ENCODE results near the gene SORBS2.

Gene SORBS2

DNA sequence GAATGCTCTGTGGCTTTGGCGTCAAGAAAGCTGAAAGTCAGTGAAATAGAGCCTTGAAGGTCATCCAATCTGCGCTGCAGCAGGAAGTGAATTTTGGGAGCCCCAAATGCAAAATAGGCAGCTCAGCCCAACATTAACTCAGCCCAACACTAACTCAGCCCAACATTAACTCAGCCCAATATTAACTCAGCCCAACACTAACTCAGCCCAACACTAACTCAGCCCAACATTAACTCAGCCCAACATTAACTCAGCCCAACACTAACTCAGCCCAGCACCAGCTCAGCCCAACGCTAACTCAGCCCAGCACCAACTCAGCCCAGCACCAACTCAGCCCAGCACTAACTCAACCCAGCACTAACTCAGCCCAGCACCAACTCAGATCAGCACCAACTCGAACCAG is 71.5 kb downstream of the SORBS2 start:
- H3K4me3 ChIP-seq (ENCODE audit: low read depth, low read length) = no peak overlapping the region
- TF ChIP-seq, protein P1, sequence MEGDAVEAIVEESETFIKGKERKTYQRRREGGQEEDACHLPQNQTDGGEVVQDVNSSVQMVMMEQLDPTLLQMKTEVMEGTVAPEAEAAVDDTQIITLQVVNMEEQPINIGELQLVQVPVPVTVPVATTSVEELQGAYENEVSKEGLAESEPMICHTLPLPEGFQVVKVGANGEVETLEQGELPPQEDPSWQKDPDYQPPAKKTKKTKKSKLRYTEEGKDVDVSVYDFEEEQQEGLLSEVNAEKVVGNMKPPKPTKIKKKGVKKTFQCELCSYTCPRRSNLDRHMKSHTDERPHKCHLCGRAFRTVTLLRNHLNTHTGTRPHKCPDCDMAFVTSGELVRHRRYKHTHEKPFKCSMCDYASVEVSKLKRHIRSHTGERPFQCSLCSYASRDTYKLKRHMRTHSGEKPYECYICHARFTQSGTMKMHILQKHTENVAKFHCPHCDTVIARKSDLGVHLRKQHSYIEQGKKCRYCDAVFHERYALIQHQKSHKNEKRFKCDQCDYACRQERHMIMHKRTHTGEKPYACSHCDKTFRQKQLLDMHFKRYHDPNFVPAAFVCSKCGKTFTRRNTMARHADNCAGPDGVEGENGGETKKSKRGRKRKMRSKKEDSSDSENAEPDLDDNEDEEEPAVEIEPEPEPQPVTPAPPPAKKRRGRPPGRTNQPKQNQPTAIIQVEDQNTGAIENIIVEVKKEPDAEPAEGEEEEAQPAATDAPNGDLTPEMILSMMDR (IDR thresholded peaks at IDR 0.05; ENCODE audit: low read depth, low read length, missing control alignments) = no peak
- peak; percentile 53 for DNase-seq (ENCODE audit: low read depth)

DNA sequence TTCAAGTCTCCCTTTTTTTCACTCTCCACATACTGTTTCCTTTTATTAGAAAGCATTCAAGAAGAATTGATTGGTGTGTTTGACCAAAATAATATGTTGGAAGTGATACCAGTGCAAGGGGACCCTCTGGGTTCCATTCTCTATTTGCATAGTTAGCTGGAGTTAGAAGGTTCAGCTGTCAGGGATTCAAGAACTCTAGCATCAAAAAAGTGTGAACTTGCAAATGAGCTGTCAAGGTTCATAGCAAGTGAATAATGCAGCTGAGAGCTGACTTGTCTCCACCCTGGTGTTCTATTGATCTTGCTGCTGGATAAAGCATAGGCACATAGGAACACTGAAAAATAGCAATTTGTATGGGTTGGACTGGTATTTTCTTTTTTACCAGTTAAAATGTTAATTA is 73.2 kb downstream of the SORBS2 start:
- no peak overlapping the region for H3K4me3 ChIP-seq (ENCODE audit: low read depth, low read length)
- DNase-seq (ENCODE audit: low read depth) = no peak
- TF ChIP-seq, protein P1 (IDR thresholded peaks at IDR 0.05; ENCODE audit: low read depth, low read length, missing control alignments) = no peak

DNA sequence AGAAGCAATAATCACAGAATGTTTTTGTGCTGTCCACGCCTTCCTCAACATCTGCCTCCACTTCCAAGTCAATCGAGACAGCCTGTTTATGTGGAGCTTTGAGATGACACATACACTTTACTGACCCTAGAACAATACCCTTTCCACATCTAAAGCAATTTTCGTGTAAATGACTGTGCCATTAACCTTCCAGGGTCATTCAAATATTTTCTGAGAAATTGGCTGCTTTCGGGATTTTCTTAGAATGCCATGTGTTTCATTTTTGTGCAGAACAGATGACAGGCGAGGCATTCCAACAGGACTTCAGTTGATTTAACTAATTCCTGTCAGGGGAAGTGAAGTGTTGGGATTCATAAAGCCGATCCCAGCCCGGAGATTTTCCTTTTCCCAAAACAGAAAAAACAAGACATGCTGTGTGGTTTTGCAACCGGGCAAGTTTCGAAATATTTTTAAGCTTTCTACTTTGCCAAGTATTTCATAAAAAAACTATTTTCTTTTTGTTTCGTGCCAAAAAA is 73.9 kb downstream of the SORBS2 start:
- TF ChIP-seq, protein P1 (IDR thresholded peaks at IDR 0.05; ENCODE audit: low read depth, low read length, missing control alignments) = no peak
- no peak overlapping the region for H3K4me3 ChIP-seq (ENCODE audit: low read depth, low read length)
- no peak for DNase-seq (ENCODE audit: low read depth)

DNA sequence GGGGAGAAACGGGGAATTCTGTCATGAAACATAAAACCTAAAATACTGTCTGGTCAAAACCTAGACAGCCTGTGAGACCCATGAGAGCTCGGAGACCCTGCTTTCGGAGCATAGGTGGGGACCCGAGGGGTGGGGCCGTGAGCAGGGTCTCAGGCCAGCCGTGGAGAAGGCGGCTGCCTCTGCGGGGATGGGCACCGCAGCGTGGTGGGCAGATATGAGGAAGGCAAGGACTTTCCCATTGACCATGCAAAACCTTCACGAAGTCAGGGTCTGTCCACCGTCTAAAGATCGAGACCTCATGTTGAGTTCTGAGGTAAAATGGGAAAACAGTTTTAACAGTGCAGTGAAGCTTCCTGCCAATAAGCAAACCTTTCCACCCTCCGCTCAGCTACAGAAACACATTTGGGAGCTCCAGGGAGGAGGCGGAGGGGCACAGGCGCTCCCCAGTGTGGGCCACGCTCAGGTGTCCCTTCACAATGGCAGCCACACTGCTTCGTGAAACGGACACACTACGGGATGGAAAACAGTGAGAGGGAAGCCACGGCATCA is 74.4 kb downstream of the SORBS2 start:
- TF ChIP-seq, protein P1 (IDR thresholded peaks at IDR 0.05; ENCODE audit: low read depth, low read length, missing control alignments) = no peak
- no peak for DNase-seq (ENCODE audit: low read depth)
- no peak overlapping the region for H3K4me3 ChIP-seq (ENCODE audit: low read depth, low read length)

DNA sequence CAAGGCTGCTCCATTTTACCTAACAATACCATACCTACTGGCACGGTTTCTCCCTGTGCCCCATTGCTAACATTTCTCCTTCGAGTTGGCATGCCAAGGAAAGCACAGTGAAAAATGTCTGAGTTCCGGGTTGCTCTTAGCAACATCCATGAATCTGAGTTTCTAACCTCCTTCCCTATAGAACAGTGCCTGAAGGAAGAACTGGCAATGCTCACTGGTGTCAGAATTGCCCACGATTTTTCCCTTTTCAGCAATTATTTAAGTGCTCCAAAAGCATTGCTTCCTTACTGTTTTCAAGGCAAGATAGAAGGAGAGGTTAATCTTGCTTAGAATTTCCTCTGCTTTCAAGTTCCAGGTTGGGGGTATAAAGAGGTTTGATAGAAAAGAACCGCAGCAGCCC is 75.1 kb downstream of the SORBS2 start:
- TF ChIP-seq, protein P1 (IDR thresholded peaks at IDR 0.05; ENCODE audit: low read depth, low read length, missing control alignments) = no peak
- no peak overlapping the region for H3K4me3 ChIP-seq (ENCODE audit: low read depth, low read length)
- no peak for DNase-seq (ENCODE audit: low read depth)

DNA sequence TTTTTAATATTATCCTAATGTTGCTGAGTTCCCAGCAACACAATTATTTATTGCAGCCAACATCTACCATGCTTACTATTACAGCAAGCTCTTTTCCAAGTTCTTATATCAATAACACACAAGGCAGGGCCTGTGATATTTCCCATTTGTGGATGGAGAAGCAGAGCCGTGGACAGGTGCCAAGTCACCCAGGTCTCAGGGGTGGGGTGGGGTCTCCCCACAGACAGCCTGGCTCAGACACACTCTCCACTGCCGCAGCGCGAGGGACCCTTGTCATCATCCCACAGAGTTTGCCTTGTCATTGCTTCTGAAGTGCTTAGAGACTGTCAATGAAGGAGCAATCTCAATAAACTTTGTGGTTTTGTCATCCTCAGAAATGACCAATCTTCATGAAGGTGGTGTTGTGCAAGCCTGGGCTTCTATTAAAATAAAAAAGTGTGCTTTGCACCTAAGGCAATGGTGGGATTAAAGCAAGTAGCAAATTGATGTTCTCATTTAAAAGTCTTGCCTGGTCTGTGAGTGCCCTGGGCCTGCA is 76.1 kb downstream of the SORBS2 start:
- TF ChIP-seq, protein P1 (IDR thresholded peaks at IDR 0.05; ENCODE audit: low read depth, low read length, missing control alignments) = no peak
- DNase-seq (ENCODE audit: low read depth) = no peak
- no peak overlapping the region for H3K4me3 ChIP-seq (ENCODE audit: low read depth, low read length)

DNA sequence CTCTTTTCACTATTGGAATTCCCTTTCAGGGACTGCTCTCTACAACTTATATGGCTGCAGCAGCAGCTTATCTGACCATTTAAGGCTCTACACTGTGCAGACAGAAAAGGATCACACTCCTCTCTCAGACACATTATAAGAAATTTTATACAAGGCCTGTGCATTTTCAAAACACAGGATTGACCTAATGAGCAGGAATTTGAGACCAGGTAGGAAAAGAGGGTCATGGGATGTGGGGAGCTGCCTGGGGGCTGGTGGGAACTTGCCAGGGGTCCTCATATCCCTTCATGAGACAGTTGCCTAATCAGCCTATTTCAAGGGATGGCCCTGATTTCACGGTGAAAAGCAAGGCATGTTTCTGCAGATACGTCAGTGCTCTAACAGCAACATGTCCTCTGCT is 77.1 kb downstream of the SORBS2 start:
- TF ChIP-seq, protein P1 (IDR thresholded peaks at IDR 0.05; ENCODE audit: low read depth, low read length, missing control alignments) = no peak
- no peak for DNase-seq (ENCODE audit: low read depth)
- H3K4me3 ChIP-seq (ENCODE audit: low read depth, low read length) = no peak overlapping the region
